HepG2 (cell line): ENCODE data around the gene BMF. TPM values are rescaled to one million over a fixed set of nuclear protein-coding genes. Genes with fewer than 3 reads are reported as not detected.

ENCODE experiments used
- ATAC-seq: fragments of 200-7000 bp; cut with Tn5 transposase; 3 replicates; pipeline ENCODE4 v1.9.1; 2020; ENCODE audit warnings: mild to moderate bottlenecking, moderate library complexity
- BruUV-seq: library from RNA; stranded (reverse); fragments of 400-500 nt; replicated peaks from 2 replicates; lab custom pipeline; 2021; lab: Mats Ljungman, UMichigan
- CTCF ChIA-PET: fragments of 300-600 bp; formaldehyde crosslinking; extraction: SDS; loops from one replicate; lab custom pipeline; 2021; ENCODE audit warnings: low total read pairs, inconsistent platforms, low intra/inter-chr PET ratio; lab: Yijun Ruan, JAX
- POLR2A ChIA-PET: fragments of 350-600 bp; sonication (Branson Sonifier 250); formaldehyde crosslinking; loops from one replicate; lab custom pipeline; 2020; ENCODE audit warnings: antibody characterized with exemption, inconsistent platforms; lab: Yijun Ruan, JAX
- DNase-seq: peaks from one replicate; pipeline ENCODE4 v3.0.0-alpha.2; 2015; ENCODE audit warnings: low spot score
- FAIRE-seq: peaks from 3 replicates; lab custom pipeline; 2011; peaks lifted over from hg19 to GRCh38; lab: Jason Lieb, UNC
- H2AFZ ChIP-seq: one replicate; pipeline ENCODE4 v1.6.1; 2011; ENCODE audit warnings: low read length, inconsistent platforms
- H3K27ac ChIP-seq: fragments of 300-600 bp; 3 replicates; pipeline ENCODE4 v1.8.0; 2011; ENCODE audit warnings: mixed run types, mild to moderate bottlenecking, mixed read lengths, low read length, inconsistent platforms; ENCODE audit not compliant: insufficient read depth; ENCODE audit errors: extremely low read length
- H3K27me3 ChIP-seq, 2 experiments: fragments of 200-600 bp in 1 of 2; 2 replicates in 1 of 2; 3 replicates in 1 of 2; pipeline versions ENCODE4 v1.6.0 to v1.8.0; 2011; ENCODE audit warnings: low read length in 2 of 2, mild to moderate bottlenecking in 2 of 2, moderate library complexity in 2 of 2, inconsistent platforms in 1 of 2; ENCODE audit not compliant: insufficient read depth in 2 of 2, control insufficient read depth in 1 of 2
- H3K36me3 ChIP-seq, 2 experiments: fragments of 200-600 bp in 1 of 2; replicated peaks in 1 of 2; 2 replicates in 1 of 2; 3 replicates in 1 of 2; pipeline versions ENCODE4 v1.5.1 to v1.8.0; 2011; ENCODE audit warnings: low read length in 2 of 2, inconsistent platforms in 1 of 2; ENCODE audit not compliant: insufficient read depth in 2 of 2, control insufficient read depth in 1 of 2
- H3K4me1 ChIP-seq: 2 replicates; pipeline ENCODE4 v1.5.1; 2012; ENCODE audit warnings: low read length, inconsistent platforms; ENCODE audit not compliant: insufficient read depth
- H3K4me2 ChIP-seq: 2 replicates; pipeline ENCODE4 v1.6.0; 2011; ENCODE audit warnings: low read depth, low read length, inconsistent platforms
- H3K4me3 ChIP-seq, 3 experiments: fragments of 200-600 bp in 1 of 3; sonication (generic), shearing (Covaris generic) in 1 of 3; replicated peaks in 1 of 3; 2 replicates each; pipeline ENCODE4 v1.5.1; 2011 to 2016; ENCODE audit warnings: low read length in 3 of 3, inconsistent platforms in 2 of 3, low read depth in 2 of 3, mild to moderate bottlenecking in 2 of 3, control low read depth in 1 of 3, mixed read lengths in 1 of 3; ENCODE audit not compliant: insufficient read depth in 1 of 3
- H3K79me2 ChIP-seq: one replicate; pipeline ENCODE4 v1.6.1; 2011; ENCODE audit warnings: low read length, inconsistent platforms; ENCODE audit not compliant: insufficient read depth
- H3K9ac ChIP-seq: 2 replicates; pipeline ENCODE4 v1.6.0; 2011; ENCODE audit warnings: mild to moderate bottlenecking, low read depth, low read length, inconsistent platforms; ENCODE audit not compliant: insufficient read depth
- H3K9me3 ChIP-seq: 2 replicates; pipeline ENCODE4 v1.5.1; 2012; ENCODE audit warnings: mild to moderate bottlenecking, low read length
- H4K20me1 ChIP-seq: 2 replicates; pipeline ENCODE4 v1.6.0; 2011; ENCODE audit warnings: inconsistent platforms, mild to moderate bottlenecking, low read length, moderate library complexity; ENCODE audit not compliant: insufficient read depth
- FLYWCH1 ChIP-seq: sonication (generic); formaldehyde crosslinking; IDR thresholded peaks from 2 replicates; pipeline ENCODE4 v1.8.1; 2023; ENCODE audit warnings: mild to moderate bottlenecking, missing genetic modification reagents
- NFE2 ChIP-seq: sonication (generic); formaldehyde crosslinking; IDR thresholded peaks from 2 replicates; pipeline ENCODE4 v1.4.0; 2020; ENCODE audit warnings: missing genetic modification reagents
- NR2F6 ChIP-seq, 2 experiments: IDR thresholded peaks; 2 replicates each; pipeline ENCODE4 v1.6.1; 2016; ENCODE audit warnings: antibody characterized with exemption in 1 of 2, mild to moderate bottlenecking in 1 of 2
- TCF7 ChIP-seq: sonication (generic); IDR thresholded peaks from 2 replicates; pipeline ENCODE4 v1.6.1; 2016; ENCODE audit warnings: antibody characterized with exemption, low read depth
- ZFP90 ChIP-seq: sonication (generic); formaldehyde crosslinking; IDR thresholded peaks from 2 replicates; pipeline ENCODE4 v1.8.0; 2022; ENCODE audit warnings: missing genetic modification reagents, mild to moderate bottlenecking, inconsistent platforms, borderline replicate concordance
- ZNF136 ChIP-seq: sonication (generic); formaldehyde crosslinking; IDR thresholded peaks from 2 replicates; pipeline ENCODE4 v1.8.1; 2022; ENCODE audit warnings: low read depth, mild to moderate bottlenecking, moderate library complexity, missing genetic modification reagents
- ZNF589 ChIP-seq: sonication (generic); formaldehyde crosslinking; conservative IDR thresholded peaks from 2 replicates; pipeline ENCODE4 v1.8.0; 2022; ENCODE audit warnings: mild to moderate bottlenecking, moderate library complexity, missing genetic modification reagents
- ZNF670 ChIP-seq: sonication (generic); formaldehyde crosslinking; IDR thresholded peaks from 2 replicates; pipeline ENCODE4 v1.8.0; 2022; ENCODE audit warnings: mild to moderate bottlenecking, missing genetic modification reagents, borderline replicate concordance
- ZNF703 ChIP-seq: sonication (generic); formaldehyde crosslinking; IDR thresholded peaks from 2 replicates; pipeline ENCODE4 v1.5.1; 2020; ENCODE audit warnings: missing genetic modification reagents, mild to moderate bottlenecking, moderate library complexity, borderline replicate concordance
- ZNF850 ChIP-seq: sonication (generic); formaldehyde crosslinking; conservative IDR thresholded peaks from 2 replicates; pipeline ENCODE4 v1.9.0; 2021; ENCODE audit warnings: mild to moderate bottlenecking, missing genetic modification reagents
- WGBS: methylation state at CpG from one replicate; pipeline ENCODE4 v1.1.6; 2017; ENCODE audit warnings: low lambda C conversion rate; 5-methylcytosine and 5-hydroxymethylcytosine counted together
- in situ Hi-C: cut with HindIII; loops from 2 replicates; pipeline ENCODE4 v1.10.0; 2017; ENCODE audit warnings: low pct_unique_long_range_greater_than_20kb; ENCODE audit not compliant: extremely low pct_ligation_motif_present
- intact Hi-C: fragments of 100-400 bp; cut with micrococcal nuclease; formaldehyde crosslinking; loops from one replicate; pipeline ENCODE4 v1.10.0; 2022; ENCODE audit not compliant: unreplicated experiment
- polyA plus RNA-seq, 8 experiments: library from polyadenylated mRNA; depleted of rRNA in 3 of 8; stranded (reverse) in 7 of 8; unstranded in 1 of 8; fragments of >200 nt; fragmentation: Illumina TruSeq in 4 of 8; extraction: Trizol in 4 of 8; gene quantifications; 2 replicates each; pipeline versions ENCODE4 v1.2.1 to v1.2.3, GENCODE V29; 2011 to 2016; ENCODE audit warnings: low read depth in 4 of 8, missing spikeins in 1 of 8, mixed read lengths in 1 of 8; ENCODE audit not compliant: insufficient read depth in 1 of 8
- total RNA-seq, 5 experiments: library from RNA; depleted of rRNA; stranded (reverse); fragments of >200 nt; fragmentation: Illumina TruSeq; extraction: Trizol; gene quantifications; 2 replicates each; pipeline ENCODE4 v1.2.3, GENCODE V29; 2016; ENCODE audit warnings: low read depth in 1 of 5
- TF ChIP-seq, protein P1 (sequence below): sonication (generic); formaldehyde crosslinking; IDR thresholded peaks from 2 replicates; pipeline ENCODE4 v1.4.0; 2020; ENCODE audit warnings: missing genetic modification reagents
- TF ChIP-seq, protein P2 (sequence below): sonication (generic); formaldehyde crosslinking; IDR thresholded peaks from 2 replicates; pipeline ENCODE4 v1.5.0; 2020; ENCODE audit warnings: mild to moderate bottlenecking, missing genetic modification reagents, moderate library complexity
- TF ChIP-seq, protein P3 (sequence below), 2 experiments: sonication (generic) in 1 of 2; formaldehyde crosslinking in 1 of 2; IDR thresholded peaks; 2 replicates each; pipeline versions ENCODE4 v1.5.1 to v1.6.1; 2011 to 2020; ENCODE audit warnings: borderline replicate concordance in 1 of 2, low read depth in 1 of 2, low read length in 1 of 2, mild to moderate bottlenecking in 1 of 2, missing genetic modification reagents in 1 of 2, moderate library complexity in 1 of 2
- TF ChIP-seq, protein P4 (sequence below): sonication (generic); formaldehyde crosslinking; IDR thresholded peaks from 2 replicates; pipeline ENCODE4 v1.4.0; 2020; ENCODE audit warnings: missing genetic modification reagents, low read depth, mild to moderate bottlenecking, borderline replicate concordance

Gene BMF
- total and polyA plus RNA-seq, 2 of the 13 experiments (the other 11 are each of a cell fraction or from before 2014, with no cell fraction given) = 8.7 to 15.9 TPM

DNA sequence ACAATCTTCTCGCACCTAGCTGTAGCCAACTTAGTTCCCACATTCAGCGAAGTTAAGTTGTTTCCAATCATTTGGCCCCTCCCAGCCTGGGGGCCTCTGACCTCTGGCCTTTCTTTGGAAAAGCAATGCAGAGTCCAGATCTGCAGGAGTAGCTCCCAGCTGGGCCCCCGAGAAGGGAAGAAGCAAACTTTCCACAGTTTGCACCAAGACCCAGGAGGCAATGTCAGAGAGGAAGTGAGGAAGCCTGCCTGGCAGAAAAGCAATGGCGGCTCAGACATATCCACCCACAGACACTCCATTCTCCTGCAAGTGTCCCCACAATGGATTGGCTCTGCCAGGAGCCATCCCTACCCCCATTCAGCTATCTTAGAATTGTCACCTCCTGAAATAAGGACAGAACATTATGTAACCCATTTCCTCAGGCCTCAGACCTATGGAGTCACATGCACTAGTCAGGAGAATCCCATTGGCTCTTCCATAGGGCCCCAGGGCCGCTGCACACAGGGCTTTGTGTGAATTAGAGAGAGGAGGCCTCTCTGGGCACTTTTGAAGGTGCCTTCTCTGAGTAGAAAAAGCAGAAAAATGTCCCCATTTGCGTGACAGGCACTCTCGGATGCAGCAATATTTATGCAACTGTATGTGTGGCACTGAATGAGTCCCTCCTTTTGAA lies 49.2 kb upstream of the BMF start:
- DNase-seq (no peak), FAIRE-seq (no peak), ATAC-seq (no peak)
- 50% methylated on average over 7 of the region's 7 CpGs for WGBS
- H2AFZ ChIP-seq = peak overlapping the region; percentile 95
- H3K27me3 ChIP-seq = no peaks in the 10 kb centered on the region; a peak in 2 of 5 replicates
- no peak overlapping the region for H3K9ac ChIP-seq
- H3K36me3 ChIP-seq = no peaks in the 10 kb centered on the region
- ChIA-PET CTCF (no interaction called here), POLR2A (interaction anchor here (0.9 to 1.5 kb wide), 4 partner anchors 49 to 122 kb away, joined by 3 to 11 read pairs (median 4); partner anchors contain the start of gene BMF)
- H3K4me3 ChIP-seq = peak overlapping the region in 1 of 3 experiments; percentile 2; a peak in 1 of 6 replicates
- H3K79me2 ChIP-seq = peaks cover 20% of the 10 kb centered on the region
- H4K20me1 ChIP-seq = no peaks in the 10 kb centered on the region
- in situ Hi-C loops (no loop called here), intact Hi-C loops (no loop called here)
- H3K4me2 ChIP-seq = peak overlapping the region; percentile 59
- H3K4me1 ChIP-seq = peaks cover 44% of the 10 kb centered on the region
- H3K27ac ChIP-seq = no peak overlapping the region
- no peaks in the 10 kb centered on the region for H3K9me3 ChIP-seq
- no TSS peak for BruUV-seq
- no peak for TF ChIP-seq ZFP90 (CRISPR knock-in tag)
- TF ChIP-seq ZNF589 (CRISPR knock-in tag) = no peak
- TF ChIP-seq, protein P1, sequence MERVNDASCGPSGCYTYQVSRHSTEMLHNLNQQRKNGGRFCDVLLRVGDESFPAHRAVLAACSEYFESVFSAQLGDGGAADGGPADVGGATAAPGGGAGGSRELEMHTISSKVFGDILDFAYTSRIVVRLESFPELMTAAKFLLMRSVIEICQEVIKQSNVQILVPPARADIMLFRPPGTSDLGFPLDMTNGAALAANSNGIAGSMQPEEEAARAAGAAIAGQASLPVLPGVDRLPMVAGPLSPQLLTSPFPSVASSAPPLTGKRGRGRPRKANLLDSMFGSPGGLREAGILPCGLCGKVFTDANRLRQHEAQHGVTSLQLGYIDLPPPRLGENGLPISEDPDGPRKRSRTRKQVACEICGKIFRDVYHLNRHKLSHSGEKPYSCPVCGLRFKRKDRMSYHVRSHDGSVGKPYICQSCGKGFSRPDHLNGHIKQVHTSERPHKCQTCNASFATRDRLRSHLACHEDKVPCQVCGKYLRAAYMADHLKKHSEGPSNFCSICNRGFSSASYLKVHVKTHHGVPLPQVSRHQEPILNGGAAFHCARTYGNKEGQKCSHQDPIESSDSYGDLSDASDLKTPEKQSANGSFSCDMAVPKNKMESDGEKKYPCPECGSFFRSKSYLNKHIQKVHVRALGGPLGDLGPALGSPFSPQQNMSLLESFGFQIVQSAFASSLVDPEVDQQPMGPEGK (CRISPR knock-in tag) = peak; percentile 45; the same call in 1 of the 2 replicates
- TF ChIP-seq, protein P2, sequence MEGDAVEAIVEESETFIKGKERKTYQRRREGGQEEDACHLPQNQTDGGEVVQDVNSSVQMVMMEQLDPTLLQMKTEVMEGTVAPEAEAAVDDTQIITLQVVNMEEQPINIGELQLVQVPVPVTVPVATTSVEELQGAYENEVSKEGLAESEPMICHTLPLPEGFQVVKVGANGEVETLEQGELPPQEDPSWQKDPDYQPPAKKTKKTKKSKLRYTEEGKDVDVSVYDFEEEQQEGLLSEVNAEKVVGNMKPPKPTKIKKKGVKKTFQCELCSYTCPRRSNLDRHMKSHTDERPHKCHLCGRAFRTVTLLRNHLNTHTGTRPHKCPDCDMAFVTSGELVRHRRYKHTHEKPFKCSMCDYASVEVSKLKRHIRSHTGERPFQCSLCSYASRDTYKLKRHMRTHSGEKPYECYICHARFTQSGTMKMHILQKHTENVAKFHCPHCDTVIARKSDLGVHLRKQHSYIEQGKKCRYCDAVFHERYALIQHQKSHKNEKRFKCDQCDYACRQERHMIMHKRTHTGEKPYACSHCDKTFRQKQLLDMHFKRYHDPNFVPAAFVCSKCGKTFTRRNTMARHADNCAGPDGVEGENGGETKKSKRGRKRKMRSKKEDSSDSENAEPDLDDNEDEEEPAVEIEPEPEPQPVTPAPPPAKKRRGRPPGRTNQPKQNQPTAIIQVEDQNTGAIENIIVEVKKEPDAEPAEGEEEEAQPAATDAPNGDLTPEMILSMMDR (CRISPR knock-in tag) = no peak
- no peak for TF ChIP-seq NFE2 (CRISPR knock-in tag)
- no peak for TF ChIP-seq ZNF670 (CRISPR knock-in tag)
- no peak for TF ChIP-seq ZNF703
- TF ChIP-seq, protein P3, sequence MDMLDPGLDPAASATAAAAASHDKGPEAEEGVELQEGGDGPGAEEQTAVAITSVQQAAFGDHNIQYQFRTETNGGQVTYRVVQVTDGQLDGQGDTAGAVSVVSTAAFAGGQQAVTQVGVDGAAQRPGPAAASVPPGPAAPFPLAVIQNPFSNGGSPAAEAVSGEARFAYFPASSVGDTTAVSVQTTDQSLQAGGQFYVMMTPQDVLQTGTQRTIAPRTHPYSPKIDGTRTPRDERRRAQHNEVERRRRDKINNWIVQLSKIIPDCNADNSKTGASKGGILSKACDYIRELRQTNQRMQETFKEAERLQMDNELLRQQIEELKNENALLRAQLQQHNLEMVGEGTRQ (IDR thresholded peaks at IDR 0.05; ENCODE audit: low read depth, low read length) = no peak
- TF ChIP-seq, protein P3 (CRISPR knock-in tag; IDR thresholded peaks at IDR 0.05; ENCODE audit: borderline replicate concordance) = peak; percentile 51; the same call in 1 of the 2 replicates
- TF ChIP-seq ZNF850 (CRISPR knock-in tag) = no peak
- TF ChIP-seq FLYWCH1 (CRISPR knock-in tag) = no peak
- no peak for TF ChIP-seq ZNF136
- TF ChIP-seq TCF7 = no peak
- TF ChIP-seq, protein P4, sequence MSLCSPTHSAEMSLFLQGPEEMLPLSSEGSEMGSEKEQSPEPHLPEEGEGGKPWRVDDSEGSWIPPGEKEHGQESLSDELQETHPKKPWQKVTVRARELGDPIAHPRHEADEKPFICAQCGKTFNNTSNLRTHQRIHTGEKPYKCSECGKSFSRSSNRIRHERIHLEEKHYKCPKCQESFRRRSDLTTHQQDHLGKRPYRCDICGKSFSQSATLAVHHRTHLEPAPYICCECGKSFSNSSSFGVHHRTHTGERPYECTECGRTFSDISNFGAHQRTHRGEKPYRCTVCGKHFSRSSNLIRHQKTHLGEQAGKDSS = no peak
- TF ChIP-seq NR2F6 (IDR thresholded peaks at IDR 0.05) = peak; percentile 78
- TF ChIP-seq NR2F6 (CRISPR knock-in tag; IDR thresholded peaks at IDR 0.05) = peak; percentile 57; the same call in 1 of the 2 replicates
